DOHH2 (cell line): ENCODE measurements around the gene PCGF6.
"Not testable (repeated sequence)": the region's sequence is repeated elsewhere in the genome, so short reads cannot be mapped to it uniquely, and the experiment has no call there.

Experiments used
- H3F3A ChIP-seq: fragments of 200-600 bp; sonication (generic), shearing (Covaris generic); 2 replicates; pipeline ENCODE4 v1.6.0; 2016; ENCODE audit warnings: antibody characterized with exemption, mild to moderate bottlenecking; ENCODE audit not compliant: control insufficient read depth, insufficient read depth
- H3K27ac ChIP-seq: fragments of 200-600 bp; sonication (generic); 2 replicates; pipeline ENCODE4 v1.5.1; 2014; ENCODE audit warnings: low read depth, mild to moderate bottlenecking, low read length, moderate library complexity
- H3K27me3 ChIP-seq: fragments of 200-600 bp; sonication (generic); 2 replicates; pipeline ENCODE4 v1.6.1; 2014; ENCODE audit warnings: mild to moderate bottlenecking, low read length, mixed read lengths; ENCODE audit not compliant: control insufficient read depth
- H3K36me3 ChIP-seq: fragments of 200-600 bp; sonication (generic); 2 replicates; pipeline ENCODE4 v1.6.1; 2014; ENCODE audit warnings: mild to moderate bottlenecking, low read length, moderate library complexity, mixed read lengths; ENCODE audit not compliant: control insufficient read depth
- H3K4me1 ChIP-seq: fragments of 200-600 bp; sonication (generic); 2 replicates; pipeline ENCODE4 v1.6.1; 2014; ENCODE audit warnings: mild to moderate bottlenecking, low read length, mixed read lengths; ENCODE audit not compliant: control insufficient read depth
- H3K4me2 ChIP-seq: fragments of 200-600 bp; sonication (generic); 2 replicates; pipeline ENCODE4 v1.6.0; 2014; ENCODE audit warnings: mild to moderate bottlenecking, low read length, moderate library complexity
- H3K4me3 ChIP-seq: fragments of 200-600 bp; sonication (generic); 2 replicates; pipeline ENCODE4 v1.5.1; 2014; ENCODE audit warnings: mild to moderate bottlenecking, low read length, mixed read lengths
- H3K79me2 ChIP-seq: fragments of 200-600 bp; sonication (generic); 2 replicates; pipeline ENCODE4 v1.6.1; 2014; ENCODE audit warnings: mild to moderate bottlenecking, low read length, mixed read lengths; ENCODE audit not compliant: control insufficient read depth
- H3K9me2 ChIP-seq: fragments of 200-600 bp; sonication (generic); replicated peaks from 2 replicates; pipeline ENCODE4 v1.6.1; 2014; ENCODE audit warnings: mild to moderate bottlenecking, low read length, mixed read lengths; ENCODE audit not compliant: control insufficient read depth
- H3K9me3 ChIP-seq: fragments of 200-600 bp; sonication (generic); 2 replicates; pipeline ENCODE4 v1.6.1; 2014; ENCODE audit warnings: antibody characterized with exemption, low read length, mixed read lengths; ENCODE audit not compliant: control insufficient read depth, insufficient read depth
- H4K20me1 ChIP-seq: fragments of 200-600 bp; sonication (generic); 2 replicates; pipeline ENCODE4 v1.6.0; 2014; ENCODE audit warnings: low read depth, mild to moderate bottlenecking, antibody characterized with exemption, low read length, moderate library complexity; ENCODE audit not compliant: control insufficient read depth, insufficient read depth
- CTCF ChIP-seq: fragments of 200-600 bp; sonication (generic); IDR thresholded peaks from one replicate; pipeline ENCODE4 v1.5.1; 2014; ENCODE audit warnings: antibody characterized with exemption, mild to moderate bottlenecking, low read depth, low read length; ENCODE audit not compliant: poor library complexity, severe bottlenecking
- EZH2phosphoT487 ChIP-seq: fragments of 200-600 bp; sonication (generic); IDR thresholded peaks from 2 replicates; pipeline ENCODE4 v1.6.1; 2017; ENCODE audit warnings: borderline replicate concordance, mild to moderate bottlenecking, antibody characterized with exemption, low read length, moderate library complexity, mixed read lengths

The PCGF6 gene

DNA sequence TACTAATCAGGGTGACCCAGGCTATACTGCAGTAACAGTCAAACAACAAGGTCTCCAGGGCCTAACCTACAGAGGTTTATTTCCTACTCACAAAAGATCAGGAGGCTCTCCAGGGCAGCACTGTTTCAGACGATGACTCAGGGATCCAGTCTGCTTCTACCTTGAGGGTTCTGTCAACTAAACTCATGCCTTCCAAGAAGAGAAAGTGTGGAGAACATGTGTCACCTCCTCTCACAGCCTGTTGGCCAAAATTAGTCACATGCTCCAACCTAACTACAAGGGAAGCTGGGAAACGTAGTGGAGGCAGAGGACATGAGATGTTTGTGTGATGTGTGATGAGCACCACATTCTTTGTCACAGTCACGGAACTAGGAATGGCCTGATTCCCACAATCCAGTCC, 88.7 kb downstream of the PCGF6 start:
- Histone ChIP-seq H3F3A (no peaks in the 10 kb centered on the region), H3K36me3 (no peaks in the 10 kb centered on the region), H3K9me3 (no peaks in the 10 kb centered on the region), H3K27me3 (no peaks in the 10 kb centered on the region), H3K4me1 (no peaks in the 10 kb centered on the region), H3K9me2 (no peaks in the 10 kb centered on the region), H4K20me1 (no peaks in the 10 kb centered on the region), H3K27ac (no peak overlapping the region), H3K4me2 (no peak overlapping the region), H3K79me2 (no peaks in the 10 kb centered on the region), H3K4me3 (no peak overlapping the region)
- TF ChIP-seq CTCF (no peak), EZH2phosphoT487 (no peak)

DNA sequence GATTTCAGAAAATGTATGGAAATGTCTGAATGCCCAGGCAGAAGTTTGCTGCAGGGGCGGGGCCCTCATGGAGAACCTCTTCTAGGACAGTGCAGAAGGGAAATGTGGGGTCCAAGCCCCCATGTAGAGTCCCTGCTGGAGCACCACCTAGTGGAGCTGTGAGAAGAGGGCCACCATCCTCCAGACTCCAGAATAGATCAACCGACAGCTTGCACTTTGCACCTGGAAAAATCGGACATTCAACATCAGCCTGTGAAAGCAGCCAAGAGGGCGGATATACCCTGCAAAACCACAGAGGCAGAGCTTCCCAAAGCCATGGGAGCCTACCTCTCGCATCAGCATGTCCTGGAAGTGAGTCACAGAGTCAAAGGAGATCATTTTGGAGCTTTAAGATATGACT, 91.0 kb downstream of the PCGF6 start:
- TF ChIP-seq CTCF (no peak), EZH2phosphoT487 (no peak)
- Histone ChIP-seq H3K36me3 (no peaks in the 10 kb centered on the region), H3K27ac (no peak overlapping the region)

GRCh38 chr10:103258928-103259327, 92.0 kb downstream of the PCGF6 start:
- not testable (repeated sequence) for H3K9me3 ChIP-seq

More for the DNA sequence above, 91.0 kb downstream of the PCGF6 start:
- no peaks in the 10 kb centered on the region for H4K20me1 ChIP-seq
- H3K4me1 ChIP-seq, result no peaks in the 10 kb centered on the region
- no peak overlapping the region for H3K4me3 ChIP-seq
- H3K4me2 ChIP-seq, result no peak overlapping the region
- no peaks in the 10 kb centered on the region for H3K9me2 ChIP-seq
- no peaks in the 10 kb centered on the region for H3K9me3 ChIP-seq
- no peaks in the 10 kb centered on the region for H3K79me2 ChIP-seq
- no peaks in the 10 kb centered on the region for H3F3A ChIP-seq
- no peaks in the 10 kb centered on the region for H3K27me3 ChIP-seq

DNA sequence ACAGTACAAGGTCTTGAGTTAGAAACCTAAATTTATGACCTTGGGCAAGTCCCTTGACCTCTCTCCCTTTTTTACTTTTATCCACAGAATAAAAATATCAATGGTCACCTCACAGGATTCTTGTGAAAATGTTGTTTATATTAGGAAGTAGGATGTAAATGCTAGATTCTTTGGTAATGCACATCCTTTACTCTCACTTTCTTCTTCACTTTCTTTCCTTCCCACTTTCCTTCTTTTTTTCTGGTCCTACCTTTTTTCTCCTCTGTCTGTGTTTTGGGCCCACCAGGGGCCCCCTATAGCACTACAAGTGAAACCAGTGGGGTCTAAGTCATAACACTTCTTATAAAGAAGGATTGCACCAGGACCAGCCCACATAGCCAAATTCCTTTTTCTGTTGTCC, 93.1 kb downstream of the PCGF6 start:
- Histone ChIP-seq H3K9me2 (no peaks in the 10 kb centered on the region), H3K4me2 (no peak overlapping the region), H3K27ac (no peak overlapping the region), H3K79me2 (no peaks in the 10 kb centered on the region), H3K36me3 (no peaks in the 10 kb centered on the region), H3K4me1 (no peaks in the 10 kb centered on the region), H3K4me3 (no peak overlapping the region), H3F3A (no peaks in the 10 kb centered on the region), H4K20me1 (no peaks in the 10 kb centered on the region), H3K9me3 (no peaks in the 10 kb centered on the region), H3K27me3 (no peaks in the 10 kb centered on the region)
- no peak for TF ChIP-seq EZH2phosphoT487
- TF ChIP-seq CTCF, result no peak

More at GRCh38 chr10:103258928-103259327, 92.0 kb downstream of the PCGF6 start:
- not testable (repeated sequence) for H3K36me3 ChIP-seq, H3K4me2 ChIP-seq, H3K79me2 ChIP-seq, H4K20me1 ChIP-seq, H3F3A ChIP-seq, H3K9me2 ChIP-seq, H3K4me3 ChIP-seq, H3K27ac ChIP-seq, H3K4me1 ChIP-seq, H3K27me3 ChIP-seq
